GM18498 (cell line): Measurements from ENCODE around the gene ANKRD18B.
"Not testable (repeated sequence)": the region's sequence is repeated elsewhere in the genome, so short reads cannot be mapped to it uniquely, and the experiment has no call there.

Source experiments
- ATAC-seq: cut with Tn5 transposase; IDR thresholded peaks from one replicate; pipeline ENCODE4 v1.9.1; 2021; ENCODE audit warnings: mild to moderate bottlenecking, moderate library complexity; ENCODE audit not compliant: unreplicated experiment

Gene ANKRD18B

DNA sequence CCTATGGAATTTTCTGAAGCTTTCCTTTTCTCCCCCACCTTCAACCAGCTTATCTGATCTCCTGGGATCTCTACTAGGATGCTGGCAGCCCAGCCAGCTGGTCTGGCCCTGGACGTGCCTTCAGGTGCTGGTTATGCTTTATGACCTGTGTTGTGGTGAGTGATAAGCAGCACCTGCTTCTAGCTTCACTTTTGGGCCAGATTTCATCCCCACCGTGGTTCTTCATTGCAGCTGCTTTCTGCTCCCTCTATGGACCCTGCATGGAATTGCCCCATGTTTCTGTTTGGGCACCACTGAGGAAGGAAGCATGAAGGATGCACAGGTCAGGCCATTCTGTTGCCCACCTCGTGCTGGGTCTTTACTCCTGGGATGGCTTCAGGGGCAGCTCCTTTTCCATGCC, 80.2 kb downstream of the ANKRD18B start:
- ATAC-seq: not testable (repeated sequence)

DNA sequence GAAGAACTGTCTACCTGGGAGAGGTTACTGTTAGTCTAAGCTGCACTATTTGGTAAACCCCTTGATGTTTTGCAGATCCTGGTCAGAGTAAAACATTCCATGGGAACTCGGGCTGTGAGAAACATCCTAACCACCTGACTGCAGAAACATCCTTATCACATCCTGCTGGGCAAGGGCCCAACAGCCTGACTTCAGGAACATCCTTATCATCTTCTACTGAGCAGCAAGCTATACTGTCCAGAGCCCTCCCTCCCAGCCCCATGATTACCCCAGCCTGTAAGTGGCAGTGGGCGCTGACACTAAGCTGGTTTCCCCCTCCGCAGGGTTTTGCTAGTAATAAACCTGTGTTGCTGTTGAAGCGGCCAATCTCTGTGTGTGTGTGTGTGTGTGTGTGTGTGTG, 80.9 kb downstream of the ANKRD18B start:
- ATAC-seq: not testable (repeated sequence)

DNA sequence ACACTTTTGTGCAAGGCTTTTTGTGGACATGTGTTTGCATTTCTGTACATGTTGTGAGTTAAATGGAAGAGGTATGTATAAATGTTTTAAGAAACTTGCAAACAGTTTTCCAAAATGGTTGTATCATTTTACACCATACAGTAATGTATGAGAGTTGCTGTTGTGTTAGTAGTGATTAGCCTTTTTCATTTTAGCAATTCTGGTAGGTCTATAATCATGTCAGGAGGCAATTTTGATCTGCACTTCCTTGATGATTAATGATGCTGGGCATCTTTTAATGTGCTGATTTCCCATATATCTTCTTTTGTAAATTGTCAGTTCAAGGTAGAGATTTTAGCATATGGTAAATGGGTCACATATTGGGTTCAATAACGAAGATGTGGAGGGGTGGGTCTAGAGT, 87.3 kb downstream of the ANKRD18B start:
- ATAC-seq: no peak

DNA sequence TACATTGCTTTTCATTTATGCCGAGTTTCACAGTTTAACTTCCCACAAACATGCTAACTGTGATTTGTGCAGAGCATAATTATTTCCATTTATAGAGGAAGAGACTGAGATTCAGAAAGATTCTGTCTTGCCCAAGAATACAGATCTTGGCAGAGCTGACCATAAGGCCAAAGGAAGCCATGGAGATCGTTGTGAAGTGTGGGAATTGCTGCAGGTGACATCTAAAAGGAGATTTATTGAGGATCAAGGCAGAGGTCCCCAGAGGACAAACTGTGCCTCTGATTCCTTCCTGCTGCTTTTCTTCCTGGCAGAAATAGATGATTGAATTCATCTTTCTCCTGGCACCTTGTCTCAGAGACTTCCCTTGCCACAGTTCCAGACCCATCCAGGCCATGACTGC, 88.4 kb downstream of the ANKRD18B start:
- ATAC-seq: not testable (repeated sequence)

DNA sequence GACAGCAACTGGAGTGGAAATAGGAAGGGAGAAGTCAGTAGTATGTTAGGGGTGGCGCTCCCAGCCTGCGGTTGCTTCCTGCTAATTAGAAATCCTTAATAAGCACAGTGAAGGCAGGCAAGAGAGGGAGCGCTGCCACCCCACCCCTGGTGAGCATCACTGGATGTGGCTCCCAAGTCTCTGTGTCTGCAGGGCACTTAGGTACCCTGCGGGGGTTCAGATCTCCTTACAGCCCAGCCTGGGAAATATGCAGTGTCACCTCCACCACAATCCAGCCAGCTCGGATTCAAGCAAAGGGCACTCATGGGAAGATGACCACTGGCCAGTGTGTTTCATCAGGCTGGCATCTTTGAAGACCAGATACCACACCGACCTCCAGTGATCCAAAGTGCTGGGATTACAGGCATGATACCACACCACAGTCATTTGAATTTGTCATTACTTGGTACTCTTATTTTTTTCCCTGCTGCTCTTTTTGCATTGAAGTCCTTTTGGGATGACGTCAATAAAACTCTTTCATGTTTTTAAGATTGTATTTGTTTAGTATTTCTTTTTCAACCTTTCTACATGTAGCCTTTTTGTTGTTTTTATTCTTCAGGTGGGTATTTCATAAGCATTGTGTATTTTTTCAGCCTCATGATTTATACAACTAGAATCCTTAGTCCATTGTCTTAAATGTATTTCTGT, 90.1 kb downstream of the ANKRD18B start:
- ATAC-seq: no peak

DNA sequence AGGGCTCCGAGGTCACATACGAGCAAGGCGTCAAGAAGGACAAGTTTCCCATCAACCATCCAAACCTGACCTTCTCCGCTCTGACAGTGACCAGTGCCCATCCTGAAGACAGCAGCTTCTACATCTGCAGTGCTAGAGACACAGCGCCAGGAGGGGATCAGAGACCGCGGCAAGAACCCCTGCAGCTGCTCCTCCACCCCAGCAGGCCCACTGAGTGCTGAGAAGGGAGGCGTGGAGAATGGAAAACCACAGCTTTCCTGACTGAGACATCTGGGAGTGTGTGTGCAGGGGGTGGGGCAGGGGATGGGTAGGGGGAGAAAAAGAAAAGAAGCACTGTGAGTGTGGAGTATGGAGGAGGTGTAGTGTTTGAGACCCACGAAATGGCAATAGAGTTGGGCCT, 94.3 kb downstream of the ANKRD18B start:
- not testable (repeated sequence) for ATAC-seq

DNA sequence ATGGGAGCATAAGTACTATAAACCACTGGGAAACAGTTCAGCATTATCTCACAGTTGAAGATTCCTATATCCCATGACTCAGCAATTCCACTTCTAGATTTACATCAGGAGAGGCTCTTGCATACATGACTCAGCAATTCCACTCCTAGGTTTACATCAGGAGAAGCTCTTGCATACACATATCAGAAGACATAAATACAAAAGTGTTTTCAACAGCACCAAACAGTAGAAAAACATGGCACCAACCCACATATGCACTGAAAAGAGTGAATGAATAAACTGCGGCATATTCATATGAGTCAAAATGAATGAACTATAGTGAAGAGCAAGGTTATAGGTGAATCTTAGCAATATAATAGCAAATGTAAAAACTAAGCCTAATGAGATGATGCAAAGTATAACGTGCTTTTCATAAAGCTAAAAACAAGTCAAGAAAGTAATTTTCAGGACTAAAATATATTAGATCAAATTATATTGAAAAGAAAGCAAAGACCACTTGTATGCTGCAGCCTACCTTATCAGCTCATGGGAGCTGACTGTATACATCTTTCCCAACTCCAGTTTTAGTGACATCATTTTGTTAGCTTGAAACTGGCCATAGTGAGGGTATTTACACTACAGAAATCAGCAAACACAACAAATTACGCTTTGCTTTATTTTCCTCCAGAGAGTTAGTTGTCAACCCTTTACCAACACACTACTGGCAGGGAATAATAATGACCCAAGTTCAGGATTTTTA, 95.8 kb downstream of the ANKRD18B start:
- no peak for ATAC-seq

DNA sequence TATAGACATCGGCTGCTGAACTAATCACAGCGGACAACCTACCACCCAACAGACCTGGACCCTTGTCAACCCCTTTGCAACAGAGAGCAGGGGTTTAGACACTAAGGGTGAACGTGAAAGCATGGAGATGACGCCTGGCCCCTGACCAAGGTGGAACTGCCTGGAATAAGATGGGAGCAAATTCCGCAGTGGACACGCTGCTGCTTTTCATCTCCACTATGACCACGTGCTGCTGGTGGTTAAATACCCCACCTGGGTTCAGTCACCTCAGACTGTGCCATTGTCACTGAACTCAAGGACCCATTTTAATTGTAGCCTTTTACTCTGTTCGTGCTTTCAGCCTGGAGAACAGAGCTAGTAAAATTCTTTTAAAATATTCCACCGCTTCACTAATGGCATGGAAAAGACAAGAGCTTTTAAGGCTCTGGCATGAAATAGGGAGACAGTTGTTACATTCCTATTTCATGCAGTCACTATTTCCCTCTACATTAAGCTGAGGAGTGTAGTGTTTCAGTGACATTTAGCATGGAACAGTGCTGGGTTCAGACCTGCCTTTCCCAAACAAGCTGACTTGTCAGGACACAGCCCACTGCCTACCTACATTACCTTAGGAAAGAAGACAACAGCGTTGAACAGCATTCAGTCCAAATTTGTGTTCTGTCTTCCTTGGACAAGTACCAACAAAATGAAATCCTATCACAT, 96.8 kb downstream of the ANKRD18B start:
- ATAC-seq: no peak
